CD14-positive monocyte (primary cell): ENCODE measurements around the gene RNF41. TPM values are rescaled to one million over a fixed set of nuclear protein-coding genes. Genes with fewer than 3 reads are reported as not detected.

Experiments used
- DNase-seq, 3 donors: peaks; one replicate each; pipeline ENCODE4 v3.0.0-alpha.2; 2011 to 2022
- H2AFZ ChIP-seq: 2 replicates; pipeline ENCODE4 v1.6.0; 2012; ENCODE audit warnings: mild to moderate bottlenecking, low read depth, low read length, inconsistent platforms; ENCODE audit not compliant: insufficient read depth, poor library complexity, severe bottlenecking
- H3K27ac ChIP-seq, 2 donors: 1 replicate in 1 of 2; 2 replicates in 1 of 2; pipeline ENCODE4 v1.5.1; 2012 to 2013; ENCODE audit warnings: low read length in 2 of 2, control low read depth in 1 of 2, inconsistent platforms in 1 of 2, low read depth in 1 of 2, mild to moderate bottlenecking in 1 of 2
- H3K27me3 ChIP-seq, 2 donors: one replicate each; pipeline versions ENCODE4 v1.6.0 to v1.6.1; 2011 to 2013; ENCODE audit warnings: low read length in 2 of 2; ENCODE audit not compliant: control insufficient read depth in 2 of 2, insufficient read depth in 2 of 2
- H3K36me3 ChIP-seq, 2 donors: replicated peaks in 1 of 2; 1 replicate in 1 of 2; 2 replicates in 1 of 2; pipeline versions ENCODE4 v1.5.1 to v1.6.1; 2012 to 2013; ENCODE audit warnings: low read length in 2 of 2, control low read depth in 1 of 2, inconsistent platforms in 1 of 2, mild to moderate bottlenecking in 1 of 2; ENCODE audit not compliant: insufficient read depth in 2 of 2, control insufficient read depth in 1 of 2
- H3K4me1 ChIP-seq, 2 donors: 1 replicate in 1 of 2; 2 replicates in 1 of 2; pipeline versions ENCODE4 v1.5.1 to v1.6.1; 2012 to 2013; ENCODE audit warnings: low read length in 2 of 2, control low read depth in 1 of 2, inconsistent platforms in 1 of 2, mild to moderate bottlenecking in 1 of 2, moderate library complexity in 1 of 2; ENCODE audit not compliant: insufficient read depth in 2 of 2, control insufficient read depth in 1 of 2
- H3K4me2 ChIP-seq: replicated peaks from 2 replicates; pipeline ENCODE3; 2012; ENCODE audit warnings: low read length, moderate library complexity, mild to moderate bottlenecking; ENCODE audit not compliant: poor library complexity, severe bottlenecking; ENCODE audit errors: extremely low read depth
- H3K4me3 ChIP-seq, 3 experiments: fragments of 200-600 bp in 1 of 3; sonication (generic) in 1 of 3; replicated peaks in 1 of 3; 1 replicate in 2 of 3; 2 replicates in 1 of 3; pipeline ENCODE4 v1.5.1; 2011 to 2013; ENCODE audit warnings: low read length in 3 of 3, mild to moderate bottlenecking in 3 of 3, control low read depth in 2 of 3, low read depth in 2 of 3, inconsistent platforms in 1 of 3, moderate library complexity in 1 of 3
- H3K79me2 ChIP-seq: 2 replicates; pipeline ENCODE4 v1.6.0; 2012; ENCODE audit warnings: mild to moderate bottlenecking, control low read depth, inconsistent platforms, low read length, moderate library complexity; ENCODE audit not compliant: insufficient read depth
- H3K9ac ChIP-seq: 2 replicates; pipeline ENCODE4 v1.6.0; 2017; ENCODE audit warnings: low read length, mild to moderate bottlenecking; ENCODE audit not compliant: insufficient read depth, poor library complexity, severe bottlenecking
- H3K9me3 ChIP-seq, 2 donors: replicated peaks in 1 of 2; 1 replicate in 1 of 2; 2 replicates in 1 of 2; pipeline versions ENCODE4 v1.5.1 to v1.6.1; 2012 to 2013; ENCODE audit warnings: low read length in 2 of 2, control low read depth in 1 of 2; ENCODE audit not compliant: control insufficient read depth in 1 of 2, insufficient read depth in 1 of 2
- H4K20me1 ChIP-seq: 2 replicates; pipeline ENCODE4 v1.6.0; 2012; ENCODE audit warnings: mild to moderate bottlenecking, low read length, control low read depth, moderate library complexity; ENCODE audit not compliant: insufficient read depth
- H3K27ac Mint-ChIP-seq, 7 donors: one replicate each; pipeline ENCODE4 v1.8.0; 2020; ENCODE audit warnings: mild to moderate bottlenecking in 7 of 7, mixed read lengths in 7 of 7, moderate library complexity in 6 of 7, inconsistent platforms in 2 of 7
- H3K27me3 Mint-ChIP-seq, 3 donors: one replicate each; pipeline ENCODE4 v1.8.0; 2021 to 2022; ENCODE audit warnings: low read depth in 3 of 3, mild to moderate bottlenecking in 3 of 3, mixed read lengths in 3 of 3, moderate library complexity in 3 of 3, inconsistent platforms in 1 of 3
- H3K36me3 Mint-ChIP-seq, 2 donors: one replicate each; pipeline ENCODE4 v1.8.0; 2020; ENCODE audit warnings: mixed read lengths in 2 of 2, inconsistent platforms in 1 of 2, mild to moderate bottlenecking in 1 of 2
- H3K4me1 Mint-ChIP-seq: one replicate; pipeline ENCODE4 v1.8.0; 2020; ENCODE audit warnings: mild to moderate bottlenecking, mixed read lengths
- H3K4me3 Mint-ChIP-seq, 2 donors: one replicate each; pipeline ENCODE4 v1.8.0; 2020; ENCODE audit warnings: mild to moderate bottlenecking in 2 of 2, mixed read lengths in 2 of 2, moderate library complexity in 1 of 2
- H3K9me3 Mint-ChIP-seq, 7 donors: one replicate each; pipeline ENCODE4 v1.8.0; 2020 to 2022; ENCODE audit warnings: mixed read lengths in 7 of 7, mild to moderate bottlenecking in 6 of 7, moderate library complexity in 6 of 7, inconsistent platforms in 2 of 7
- WGBS: methylation state at CpG from one replicate; pipeline ENCODE4 v1.1.5; 2013; ENCODE audit warnings: missing lambda C conversion rate; ENCODE audit not compliant: insufficient coverage; 5-methylcytosine and 5-hydroxymethylcytosine counted together
- intact Hi-C, 2 donors: fragments of 100-400 bp; cut with micrococcal nuclease; formaldehyde crosslinking; loops; one replicate each; pipeline versions ENCODE4 v1.15.0 to v1.15.1; 2023
- polyA plus RNA-seq, 3 donors: library from polyadenylated mRNA; depleted of rRNA in 1 of 3; unstranded in 2 of 3; stranded (reverse) in 1 of 3; fragments of 300-500 nt in 2 of 3; fragments of >200 nt in 1 of 3; fragmentation: Illumina TruSeq in 2 of 3; gene quantifications; 1 replicate in 2 of 3; 2 replicates in 1 of 3; pipeline ENCODE4 v1.2.3, GENCODE V29; 2012 to 2021
- TF ChIP-seq, protein P1 (sequence below): fragments of 200-600 bp; IDR thresholded peaks from one replicate; pipeline ENCODE4 v1.8.0; 2022; ENCODE audit warnings: antibody characterized with exemption, mild to moderate bottlenecking

RNF41 gene
- polyA plus RNA-seq, 3 donors: 35.8 to 82.0 (median 45.7) TPM

DNA sequence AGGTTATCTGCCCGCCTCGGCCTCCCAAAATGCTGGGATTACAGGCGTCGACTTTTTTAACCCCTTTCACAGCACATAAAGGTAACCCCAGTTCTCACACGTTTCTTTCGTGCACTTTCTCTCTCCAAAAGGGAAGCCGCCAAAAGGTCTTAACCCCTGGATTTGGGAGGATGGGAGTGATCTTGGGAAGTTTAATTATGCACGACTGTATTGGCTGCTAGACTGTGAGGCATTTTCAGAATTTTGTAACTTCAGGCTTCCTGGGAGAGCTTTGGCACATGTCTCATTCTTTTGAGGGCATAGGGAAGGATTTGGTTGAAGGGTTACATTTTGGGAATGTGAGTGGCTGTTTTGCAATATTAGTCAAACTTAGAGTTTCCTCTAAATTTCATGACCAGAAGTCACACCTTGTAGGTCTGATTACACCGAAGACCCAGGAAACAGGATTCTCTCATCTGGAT, 31.0 kb downstream of the RNF41 start:
- no peaks in the 10 kb centered on the region for H3K27me3 ChIP-seq
- peak overlapping the region; percentile 96 for H3K4me2 ChIP-seq
- DNase-seq: no peak
- H3K9ac ChIP-seq: peak overlapping the region; percentile 68
- TF ChIP-seq, protein P1, sequence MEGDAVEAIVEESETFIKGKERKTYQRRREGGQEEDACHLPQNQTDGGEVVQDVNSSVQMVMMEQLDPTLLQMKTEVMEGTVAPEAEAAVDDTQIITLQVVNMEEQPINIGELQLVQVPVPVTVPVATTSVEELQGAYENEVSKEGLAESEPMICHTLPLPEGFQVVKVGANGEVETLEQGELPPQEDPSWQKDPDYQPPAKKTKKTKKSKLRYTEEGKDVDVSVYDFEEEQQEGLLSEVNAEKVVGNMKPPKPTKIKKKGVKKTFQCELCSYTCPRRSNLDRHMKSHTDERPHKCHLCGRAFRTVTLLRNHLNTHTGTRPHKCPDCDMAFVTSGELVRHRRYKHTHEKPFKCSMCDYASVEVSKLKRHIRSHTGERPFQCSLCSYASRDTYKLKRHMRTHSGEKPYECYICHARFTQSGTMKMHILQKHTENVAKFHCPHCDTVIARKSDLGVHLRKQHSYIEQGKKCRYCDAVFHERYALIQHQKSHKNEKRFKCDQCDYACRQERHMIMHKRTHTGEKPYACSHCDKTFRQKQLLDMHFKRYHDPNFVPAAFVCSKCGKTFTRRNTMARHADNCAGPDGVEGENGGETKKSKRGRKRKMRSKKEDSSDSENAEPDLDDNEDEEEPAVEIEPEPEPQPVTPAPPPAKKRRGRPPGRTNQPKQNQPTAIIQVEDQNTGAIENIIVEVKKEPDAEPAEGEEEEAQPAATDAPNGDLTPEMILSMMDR: no peak
- H3K36me3 Mint-ChIP-seq: peaks cover 8 to 12% of the 10 kb centered on the region in 2 donors
- WGBS: 4% methylated on average over 4 of the region's 9 CpGs
- H3K4me3 ChIP-seq: peak overlapping the region in 1 of 3 experiments; percentile 83
- peak overlapping the region in 1 of 2 donors; percentile 59 for H3K27ac ChIP-seq
- H3K27ac Mint-ChIP-seq: peak overlapping the region in 3 of 7 donors; percentile 87 to 96 (median 89)
- peaks cover 33% of the 10 kb centered on the region for H3K79me2 ChIP-seq
- H3K9me3 Mint-ChIP-seq: no peaks in the 10 kb centered on the region
- H4K20me1 ChIP-seq: peaks cover 9% of the 10 kb centered on the region
- peaks cover 43% of the 10 kb centered on the region for H3K4me1 Mint-ChIP-seq
- H3K27me3 Mint-ChIP-seq: no peaks in the 10 kb centered on the region
- peak overlapping the region; percentile 95 to 96 for H3K4me3 Mint-ChIP-seq
- peak overlapping the region; percentile 92 for H2AFZ ChIP-seq
- no peaks in the 10 kb centered on the region for H3K9me3 ChIP-seq
- peaks cover 4 to 13% of the 10 kb centered on the region in 2 donors for H3K36me3 ChIP-seq
- peaks cover 34 to 37% of the 10 kb centered on the region in 2 donors for H3K4me1 ChIP-seq
- intact Hi-C loops: loop anchor here (10.0 kb wide), 2 partner anchors 64 to 274 kb away; partner anchors contain the start of genes SPRYD4 (in 2 of the 2) and ANKRD52 (in 1 of the 2)

DNA sequence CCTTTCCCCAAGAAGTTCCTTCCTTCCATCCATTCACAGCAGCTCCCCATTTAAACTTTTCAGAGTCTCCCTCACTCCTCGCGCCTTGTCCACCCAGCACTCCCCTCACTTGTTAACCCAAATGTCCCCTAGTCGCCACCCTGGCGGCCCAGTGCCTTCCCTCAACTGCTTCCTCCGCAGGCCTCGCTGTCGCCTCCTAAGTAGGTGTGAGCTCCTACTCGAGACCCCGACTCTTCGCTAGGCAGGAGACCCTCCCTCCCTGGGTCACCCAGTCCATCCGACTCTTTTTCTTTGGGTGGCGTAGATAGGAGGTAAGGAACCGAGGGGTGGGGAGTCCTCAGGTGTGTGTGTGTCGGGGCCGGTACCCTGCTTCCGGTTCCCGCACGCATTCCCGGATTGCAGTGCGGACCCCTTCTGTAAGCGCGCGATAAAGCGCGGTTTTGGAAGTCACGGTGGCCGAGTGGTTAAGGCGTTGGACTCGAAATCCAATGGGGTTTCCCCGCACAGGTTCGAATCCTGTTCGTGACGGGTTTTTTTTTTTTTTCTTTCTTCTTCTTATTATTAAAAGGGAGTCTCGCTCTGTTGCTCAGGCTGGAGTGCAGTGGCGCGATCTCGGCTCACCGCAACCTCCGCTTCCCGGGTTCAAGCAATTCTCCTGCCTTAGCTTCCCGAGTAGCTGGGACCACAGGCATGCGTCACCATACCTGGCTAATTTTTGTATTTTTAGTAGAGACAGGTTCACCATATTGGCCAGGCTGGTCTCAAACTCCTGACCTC, 31.6 kb downstream of the RNF41 start:
- peak overlapping the region; percentile 92 for H2AFZ ChIP-seq
- peak; percentile 46 to 62 (median 49) for DNase-seq
- H3K27me3 Mint-ChIP-seq: no peaks in the 10 kb centered on the region
- no peaks in the 10 kb centered on the region for H3K9me3 ChIP-seq
- peaks cover 43% of the 10 kb centered on the region for H3K4me1 Mint-ChIP-seq
- peak overlapping the region; percentile 68 for H3K9ac ChIP-seq
- H3K79me2 ChIP-seq: peaks cover 38% of the 10 kb centered on the region
- H3K36me3 ChIP-seq: peaks cover 6 to 18% of the 10 kb centered on the region in 2 donors
- H3K4me3 Mint-ChIP-seq: peak overlapping the region; percentile 95 to 96
- no peaks in the 10 kb centered on the region for H3K27me3 ChIP-seq
- H3K4me1 ChIP-seq: peaks cover 34 to 37% of the 10 kb centered on the region in 2 donors
- peaks cover 10 to 18% of the 10 kb centered on the region in 2 donors for H3K36me3 Mint-ChIP-seq
- H3K9me3 Mint-ChIP-seq: no peaks in the 10 kb centered on the region
- WGBS: 0% methylated on average over 15 of the region's 42 CpGs
- TF ChIP-seq, protein P1: peak; percentile 33
- peak overlapping the region; percentile 59 to 75 for H3K27ac ChIP-seq
- intact Hi-C loops: loop anchor here (2.0 to 10.0 kb wide), 7 partner anchors 31 to 275 kb away; partner anchors contain the start of genes SPRYD4 (in 2 of the 2), ANKRD52 (in 1 of the 2), MYL6 (in 1 of the 2) and NABP2 (in 1 of the 2)
- peak overlapping the region; percentile 96 for H3K4me2 ChIP-seq
- H3K4me3 ChIP-seq: peak overlapping the region; percentile 49 to 83 (median 74)
- H3K27ac Mint-ChIP-seq: peak overlapping the region; percentile 87 to 96 (median 92)
- H4K20me1 ChIP-seq: peaks cover 9% of the 10 kb centered on the region
